OCI-M1 (cell line): Measurements from ENCODE around the gene GSK3B.
"Not testable (repeated sequence)": the region's sequence is repeated elsewhere in the genome, so short reads cannot be mapped to it uniquely, and the experiment has no call there.

ENCODE experiments used
- DNase-seq: peaks from one replicate; lab custom pipeline; 2025; lab: John Stamatoyannopoulos, UW

The GSK3B gene

DNA sequence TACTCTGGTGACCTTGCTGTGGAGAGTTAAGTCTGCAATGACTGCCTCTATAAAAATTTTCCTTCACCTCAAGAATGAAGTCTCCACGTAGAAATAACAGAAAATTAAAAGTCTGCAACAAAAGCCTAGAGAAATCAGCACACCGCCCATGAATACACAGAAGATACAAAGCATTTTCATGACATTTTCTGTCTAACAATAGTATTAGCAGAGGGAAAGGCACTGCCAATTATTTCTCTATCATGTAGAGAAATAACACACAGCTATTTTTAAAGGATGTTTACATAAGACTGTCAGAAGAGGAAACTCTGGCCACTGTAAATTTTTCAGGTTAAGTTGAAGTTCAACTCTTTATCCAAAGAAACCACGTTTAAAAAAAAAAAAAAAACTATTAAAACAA, 80.8 kb downstream of the GSK3B start:
- no peak for DNase-seq

DNA sequence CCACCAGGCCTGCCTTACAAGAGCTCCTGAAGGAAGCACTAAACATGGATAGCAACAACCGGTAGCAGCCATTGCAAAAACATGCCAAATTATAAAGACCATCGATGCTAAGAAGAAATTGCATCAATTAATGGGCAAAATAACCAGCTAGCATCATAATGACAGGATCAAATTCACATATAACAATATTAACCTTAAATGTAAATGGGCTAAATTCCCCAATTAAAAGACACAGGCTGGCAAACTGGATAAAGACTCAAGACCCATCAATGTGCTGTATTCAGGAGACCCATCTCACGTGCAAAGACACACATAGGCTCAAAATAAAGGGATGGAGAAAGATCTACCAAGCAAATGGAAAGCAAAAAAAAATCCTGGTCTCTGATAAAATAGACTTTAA, 88.5 kb downstream of the GSK3B start:
- not testable (repeated sequence) for DNase-seq

DNA sequence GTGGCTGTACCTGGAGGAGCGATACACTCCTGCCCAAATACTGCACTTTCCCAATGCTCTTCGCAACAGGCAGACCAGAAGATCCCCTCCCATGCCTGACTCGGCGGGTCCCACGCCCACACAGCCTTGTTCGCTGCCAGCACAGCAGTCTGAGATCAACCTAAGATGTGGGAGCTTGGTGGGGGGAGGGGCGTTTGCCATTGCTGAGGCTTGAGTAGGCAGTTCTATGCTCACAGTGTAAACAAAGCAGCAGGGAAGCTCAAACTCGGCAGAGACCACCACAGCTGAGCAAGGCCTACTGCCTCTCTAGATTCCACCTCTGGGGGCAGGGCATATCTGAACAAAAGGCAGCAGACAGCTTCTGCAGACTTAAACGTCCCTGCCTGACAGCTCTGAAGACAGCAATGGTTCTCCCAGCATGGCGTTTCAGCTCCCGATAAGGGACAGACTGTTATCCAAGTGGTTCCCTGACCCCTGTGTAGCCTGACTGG, 90.2 kb downstream of the GSK3B start:
- not testable (repeated sequence) for DNase-seq

DNA sequence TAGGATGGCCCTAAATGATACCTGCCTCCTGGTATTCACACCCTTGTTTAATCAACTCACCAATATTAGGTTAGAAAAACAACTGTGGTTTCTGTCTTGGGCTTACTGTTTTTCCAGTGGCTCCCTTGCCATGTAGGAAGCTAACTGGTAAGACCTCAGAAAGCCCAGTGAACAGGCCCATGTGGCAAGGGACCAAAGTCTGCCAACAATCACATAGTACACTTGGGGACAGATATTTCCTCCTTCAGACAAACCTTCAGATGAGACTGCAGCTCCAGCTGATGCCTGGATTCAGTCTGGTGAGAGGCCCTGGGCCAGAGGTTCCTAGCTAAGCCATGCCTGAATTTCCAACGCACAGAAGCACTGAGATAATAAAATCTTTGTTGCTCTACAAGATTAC, 96.1 kb downstream of the GSK3B start:
- no peak for DNase-seq

DNA sequence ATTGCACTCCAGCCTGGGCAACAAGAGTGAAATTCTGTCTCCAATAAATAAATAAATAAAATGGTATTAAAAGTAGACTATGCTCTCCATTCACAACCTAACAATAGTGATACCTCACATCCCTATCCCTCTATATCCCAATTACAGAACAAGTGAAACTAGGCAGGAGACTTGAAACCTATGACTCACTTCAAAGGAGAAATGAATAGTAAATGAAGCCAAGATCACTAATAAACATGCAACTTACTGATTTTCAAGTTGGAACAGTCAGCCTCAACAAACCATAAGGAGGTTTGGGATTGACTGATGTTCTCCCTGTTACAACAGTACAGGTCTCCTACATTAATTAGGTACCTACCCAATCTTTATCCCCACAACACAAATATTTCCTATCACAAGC, 103.4 kb downstream of the GSK3B start:
- DNase-seq: no peak

DNA sequence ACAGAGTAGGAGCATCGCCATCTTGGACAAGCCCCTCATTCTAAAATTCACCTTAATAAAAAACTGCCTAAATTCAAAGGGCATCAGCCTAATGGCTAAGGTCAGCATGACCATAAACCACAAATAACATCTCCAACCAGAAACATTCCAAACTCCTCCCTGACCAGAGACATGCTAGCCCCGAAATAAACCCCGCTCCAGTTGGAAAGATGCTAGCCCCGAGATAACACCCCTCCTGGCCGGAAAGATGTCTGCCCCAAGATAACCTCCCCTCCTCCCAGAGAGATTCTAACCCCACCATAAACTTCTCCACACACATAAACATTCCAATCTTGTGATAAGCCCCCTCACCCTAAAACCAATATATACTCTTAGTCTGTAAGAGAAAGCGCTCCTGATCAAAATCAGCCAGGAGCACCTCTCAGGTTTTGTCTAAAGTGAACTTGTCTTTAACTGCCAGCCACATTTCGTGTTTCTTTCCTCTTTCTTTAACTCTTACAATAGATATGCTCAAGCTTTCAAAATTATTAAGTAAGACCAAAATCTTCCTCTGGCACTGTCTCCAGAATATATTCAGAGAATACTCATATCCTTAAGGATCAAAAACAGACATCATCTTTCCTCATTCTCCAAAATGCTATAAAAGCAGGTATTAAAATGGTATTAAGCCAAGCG, 104.1 kb downstream of the GSK3B start:
- DNase-seq: no peak

DNA sequence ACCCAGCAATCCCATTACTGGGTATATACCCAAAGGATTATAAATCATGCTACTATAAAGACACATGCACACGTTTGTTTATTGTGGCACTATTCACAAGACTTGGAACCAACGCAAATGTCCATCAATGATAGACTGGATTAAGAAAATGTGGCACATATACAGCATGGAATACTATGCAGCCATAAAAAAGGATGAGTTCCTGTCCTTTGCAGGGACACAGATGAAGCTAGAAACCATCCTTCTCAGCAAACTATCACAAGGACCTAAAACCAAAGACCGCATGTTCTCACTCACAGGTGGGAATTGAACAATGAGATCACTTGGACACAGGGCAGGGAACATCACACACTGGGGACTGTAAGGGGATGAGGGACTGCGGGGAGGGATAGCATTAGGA, 107.4 kb downstream of the GSK3B start:
- not testable (repeated sequence) for DNase-seq

DNA sequence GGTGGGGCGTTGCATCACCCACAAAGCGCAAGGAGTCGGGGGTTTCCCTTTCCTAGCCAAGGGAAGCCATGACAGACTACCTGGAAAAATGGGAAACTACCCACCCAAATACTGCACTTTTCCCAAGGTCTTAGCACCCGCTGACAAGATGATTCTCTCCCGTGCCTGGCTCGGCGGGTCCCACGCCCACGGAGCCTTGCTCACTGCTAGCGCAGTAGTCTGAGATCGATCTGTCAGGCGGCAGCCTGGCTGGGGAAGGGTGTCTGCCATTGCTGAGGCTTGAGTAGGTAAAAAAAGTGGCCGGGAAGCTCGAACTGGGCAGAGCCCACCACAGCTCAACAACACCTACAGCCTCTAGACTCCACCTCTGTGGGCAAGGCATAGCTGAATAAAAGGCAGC, 112.9 kb downstream of the GSK3B start:
- DNase-seq: no peak

DNA sequence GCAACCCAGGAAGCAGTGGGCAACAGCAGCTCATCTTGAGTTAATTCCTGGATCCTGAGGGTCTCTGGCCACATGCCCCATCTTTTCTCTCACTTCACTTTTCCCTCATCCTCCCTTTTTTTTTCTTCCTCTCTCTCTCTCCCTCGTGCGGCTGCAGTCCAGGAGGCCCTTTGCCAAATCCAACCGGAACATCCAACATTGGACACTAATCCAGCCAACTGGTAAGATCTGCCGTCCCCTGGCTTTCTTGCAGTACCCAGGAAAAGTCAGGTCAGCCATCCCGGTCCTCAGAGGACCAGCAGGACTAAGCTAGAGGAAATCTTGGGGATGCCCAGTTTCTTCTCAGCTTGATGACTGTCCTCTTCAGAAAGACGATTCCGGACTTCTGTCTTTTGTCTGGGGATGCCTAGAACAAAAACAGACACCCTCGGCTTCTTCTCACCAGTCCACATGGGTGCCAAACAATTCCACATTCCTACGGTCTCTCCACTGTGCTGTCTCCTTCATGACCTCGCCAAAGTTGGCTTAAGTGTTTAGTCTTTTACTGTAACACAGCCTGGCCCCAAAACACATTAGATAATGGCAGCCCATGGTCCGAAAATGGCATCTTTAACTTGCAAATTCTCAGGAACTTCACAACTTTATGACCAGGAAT, 115.6 kb downstream of the GSK3B start:
- no peak for DNase-seq

DNA sequence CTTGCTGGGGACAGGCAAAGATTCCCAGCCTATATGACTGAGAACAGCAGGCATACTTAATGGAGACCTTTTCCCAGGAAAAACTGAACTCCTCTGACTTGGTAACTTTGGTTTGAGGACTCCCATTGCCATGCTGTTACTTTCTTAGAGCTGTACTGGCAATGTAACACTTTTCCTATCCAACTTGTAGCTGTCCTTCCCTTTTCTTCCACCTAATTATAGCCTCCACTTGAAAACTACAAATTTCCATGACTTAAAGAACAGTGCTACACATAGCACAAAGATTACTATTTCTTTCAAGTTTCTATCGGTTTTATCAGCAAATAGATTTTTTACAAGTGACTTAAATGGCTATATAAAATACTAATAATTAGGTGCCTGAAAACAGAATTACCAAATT, 116.9 kb downstream of the GSK3B start:
- no peak for DNase-seq

DNA sequence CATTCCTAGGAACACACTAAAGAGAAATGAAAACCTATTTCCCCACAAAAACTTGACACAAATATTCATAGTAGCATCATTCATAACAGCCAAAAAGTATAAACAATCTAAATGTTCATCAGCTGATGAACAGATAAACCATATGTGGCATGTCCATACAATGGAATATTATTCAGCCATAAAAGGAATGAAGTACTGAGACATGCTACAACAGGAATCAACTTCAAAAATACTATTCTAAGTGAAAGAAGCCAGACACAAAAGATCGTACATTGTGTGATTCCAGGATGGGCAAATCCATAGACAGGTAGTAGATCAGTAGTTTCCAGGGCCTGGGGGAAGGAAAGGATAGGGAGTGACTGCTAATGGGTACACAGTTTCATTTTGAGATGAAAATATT, 118.0 kb downstream of the GSK3B start:
- DNase-seq: no peak

DNA sequence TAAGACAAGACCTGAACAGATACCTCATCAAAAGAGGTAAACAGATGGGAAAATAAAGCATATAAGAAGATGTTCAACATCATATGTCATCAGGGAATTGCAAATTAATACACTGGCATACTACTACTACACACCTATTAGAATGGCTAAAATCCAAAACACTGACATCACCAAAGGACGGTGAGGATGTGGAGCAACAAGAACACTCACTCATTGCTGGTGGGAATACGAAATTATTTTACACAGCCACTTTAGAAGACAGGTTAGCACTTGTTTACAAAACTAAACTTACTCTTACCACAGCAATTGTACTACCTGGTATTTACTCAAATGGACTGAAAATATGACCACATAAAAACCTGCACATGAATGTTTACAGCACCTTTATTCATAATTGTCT, 119.6 kb downstream of the GSK3B start:
- no peak for DNase-seq

DNA sequence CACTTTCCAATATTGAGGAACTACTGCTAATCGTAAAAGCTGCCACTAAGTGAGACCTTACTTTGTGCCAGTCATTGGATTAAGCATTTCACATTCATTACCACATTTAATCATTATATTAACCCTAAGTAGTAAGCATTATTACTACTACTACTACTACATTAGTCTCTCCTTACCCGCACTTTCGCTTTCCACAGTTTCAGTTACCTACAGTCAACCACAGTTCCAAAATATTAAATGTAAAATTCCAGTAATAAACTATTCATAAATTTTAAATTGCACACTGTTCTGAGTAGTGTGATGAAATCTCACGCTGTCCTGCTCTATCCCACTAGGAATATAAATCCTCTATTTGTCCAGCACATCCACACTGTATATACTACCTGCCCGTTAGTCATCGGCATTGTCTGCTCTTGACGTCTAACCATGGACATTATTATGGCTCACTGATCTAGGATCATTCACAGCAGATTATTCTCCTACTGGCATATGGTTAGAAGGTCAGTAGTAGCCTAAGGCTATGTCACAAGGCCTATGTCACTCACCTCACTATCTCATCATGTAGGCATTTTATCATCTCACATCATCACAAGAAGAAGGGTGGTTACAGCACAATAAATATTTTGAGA, 121.1 kb downstream of the GSK3B start:
- DNase-seq: no peak

DNA sequence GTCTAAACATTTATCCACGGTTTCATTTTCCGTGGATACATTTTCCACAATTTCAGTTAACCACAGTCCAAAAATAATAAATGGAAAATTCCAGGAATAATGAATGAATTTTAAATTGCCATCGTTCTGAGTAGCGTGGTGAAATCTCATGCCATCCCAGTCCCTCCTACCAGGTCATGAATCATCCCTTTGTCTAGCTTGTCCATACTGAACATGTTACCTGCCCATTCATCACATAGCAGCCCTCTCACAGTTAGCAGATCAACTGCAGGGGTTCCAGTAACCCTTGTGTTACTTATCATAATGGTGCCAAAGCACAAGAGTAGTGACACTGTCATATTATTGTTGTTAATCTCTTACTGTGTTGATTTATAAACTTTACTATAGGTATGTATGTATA, 124.5 kb downstream of the GSK3B start:
- DNase-seq: no peak

DNA sequence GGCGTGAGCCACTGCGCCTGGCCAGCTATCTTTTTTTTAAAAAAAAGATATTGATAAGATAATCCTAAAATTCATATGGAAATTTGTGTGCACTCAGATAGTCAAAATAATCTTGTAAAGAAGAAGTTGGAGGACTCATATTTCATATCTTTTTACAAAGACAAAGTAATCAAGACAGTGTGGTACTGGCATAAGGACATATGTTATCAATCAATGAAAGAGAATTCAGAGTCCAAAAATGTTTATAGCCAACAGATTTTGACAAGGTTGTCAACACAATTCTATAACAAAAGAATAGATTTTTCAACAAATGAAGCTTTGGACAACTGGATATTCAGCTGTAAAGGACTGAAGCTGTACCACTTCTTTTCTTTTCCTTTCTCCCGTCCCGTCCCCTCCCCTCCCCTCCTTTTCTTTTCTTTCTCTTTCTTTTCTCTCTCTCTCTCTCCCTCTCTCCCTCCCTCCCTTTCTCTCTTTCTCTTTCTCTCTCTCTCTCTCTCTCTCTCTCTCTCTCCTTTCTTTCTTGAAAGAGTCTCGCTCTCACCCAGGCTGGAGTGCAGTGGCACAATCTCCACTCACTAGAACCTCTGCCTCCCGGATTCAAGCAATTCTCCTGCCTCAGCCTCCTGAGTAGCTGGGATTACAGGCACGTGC, 126.8 kb downstream of the GSK3B start:
- DNase-seq: no peak

DNA sequence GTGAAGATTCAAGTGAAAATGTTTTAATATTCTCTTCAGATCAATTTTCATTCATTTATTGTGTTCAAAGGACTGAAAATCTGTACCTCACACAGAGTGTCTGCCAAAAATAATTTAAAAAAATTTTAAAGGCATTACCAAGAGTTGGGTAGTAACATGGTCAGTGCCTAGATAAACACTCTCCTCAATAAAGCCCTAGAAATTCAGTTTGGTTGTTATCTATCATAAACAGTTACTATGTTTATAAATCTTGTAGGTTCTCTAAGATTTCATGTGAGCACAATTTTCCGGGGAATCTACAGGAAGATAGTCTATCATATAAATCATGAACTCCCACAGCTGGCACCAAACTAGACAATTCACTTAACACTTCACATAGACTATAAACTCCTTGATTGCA, 128.6 kb downstream of the GSK3B start:
- peak; percentile 29 for DNase-seq

DNA sequence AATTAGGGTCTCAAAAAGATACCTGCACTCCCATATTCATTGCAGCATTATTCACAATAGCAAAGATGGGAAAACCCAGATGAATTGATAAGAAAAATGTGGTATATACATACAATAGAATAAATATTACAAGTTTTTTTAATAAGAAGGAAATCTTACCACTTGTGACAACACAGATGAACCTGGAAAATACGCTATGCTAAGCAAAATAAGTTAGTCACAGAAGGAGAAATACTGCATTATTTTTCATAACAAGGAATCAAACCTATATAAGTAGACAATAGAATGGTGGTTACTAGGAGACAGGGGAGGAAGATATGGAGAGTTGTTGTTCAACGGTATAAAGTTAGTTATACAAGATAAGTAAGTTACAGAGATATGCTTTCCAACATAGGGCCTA, 130.0 kb downstream of the GSK3B start:
- DNase-seq: no peak

DNA sequence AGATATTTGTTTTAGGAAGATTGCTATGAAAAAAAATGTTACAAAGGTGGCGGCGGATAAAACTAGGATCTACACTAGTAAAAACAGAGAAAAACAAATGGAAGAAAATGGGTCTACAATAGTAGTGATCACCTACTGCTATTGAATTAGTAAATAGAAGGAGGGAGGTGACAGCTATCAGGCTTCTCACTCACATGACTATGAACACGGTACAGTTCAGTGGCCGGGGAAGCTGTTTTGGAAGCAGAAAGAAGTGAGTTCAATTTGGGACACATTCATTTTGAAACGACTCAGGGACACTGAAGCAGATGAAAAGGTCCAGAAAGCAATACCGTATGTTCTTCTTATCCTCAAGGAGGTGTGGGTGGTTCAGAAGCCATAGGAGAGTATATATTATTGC, 138.3 kb downstream of the GSK3B start:
- no peak for DNase-seq

DNA sequence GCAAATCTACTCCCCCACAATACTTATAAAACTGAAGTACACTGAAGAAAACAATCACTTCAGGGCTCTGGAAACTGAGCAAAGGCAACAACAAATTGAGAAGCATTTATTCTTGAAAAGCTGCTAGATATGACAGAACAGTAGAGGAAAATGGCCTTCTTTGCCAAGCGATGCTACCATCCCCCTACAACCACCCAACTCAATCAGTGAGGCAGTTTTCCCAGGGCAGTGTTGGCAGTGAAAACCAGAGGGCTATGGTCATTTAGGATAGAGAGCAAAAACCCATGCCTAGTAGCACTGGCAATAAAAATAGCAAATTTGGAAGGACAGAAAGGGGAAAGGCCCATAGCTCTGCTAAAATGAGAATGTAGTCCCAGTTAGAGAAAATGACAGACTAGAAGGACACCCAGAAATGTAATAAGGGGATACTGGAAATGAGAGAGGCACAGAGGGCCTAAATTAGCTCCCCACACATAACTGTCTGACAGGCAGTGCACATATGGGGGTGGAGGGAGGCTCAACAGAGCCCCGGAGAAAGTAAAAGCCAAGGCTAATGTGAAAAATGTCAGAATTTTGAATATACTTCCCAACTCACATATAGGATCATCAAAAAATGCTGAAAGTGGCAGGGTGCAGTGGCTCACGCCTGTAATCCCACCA, 143.5 kb downstream of the GSK3B start:
- no peak for DNase-seq

DNA sequence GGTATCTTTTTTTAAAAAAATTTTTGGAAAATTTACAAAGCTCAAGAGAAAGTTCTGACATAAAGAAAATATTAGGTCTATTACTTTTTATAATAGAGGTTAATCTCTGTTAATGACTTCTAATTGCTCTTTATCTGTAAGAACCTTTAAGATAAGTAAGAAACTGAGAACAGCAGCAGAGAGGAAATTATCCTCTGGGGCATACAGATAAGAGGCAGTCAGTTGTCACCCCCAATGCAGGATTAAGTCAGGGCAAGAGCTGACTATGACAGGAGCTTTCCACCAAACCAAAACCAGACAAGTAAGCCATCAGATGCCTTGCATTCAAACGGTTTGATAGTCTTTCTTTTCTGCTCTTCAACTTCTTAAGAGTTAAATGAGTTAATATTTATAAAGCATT, 149.0 kb downstream of the GSK3B start:
- DNase-seq: peak; percentile 69

DNA sequence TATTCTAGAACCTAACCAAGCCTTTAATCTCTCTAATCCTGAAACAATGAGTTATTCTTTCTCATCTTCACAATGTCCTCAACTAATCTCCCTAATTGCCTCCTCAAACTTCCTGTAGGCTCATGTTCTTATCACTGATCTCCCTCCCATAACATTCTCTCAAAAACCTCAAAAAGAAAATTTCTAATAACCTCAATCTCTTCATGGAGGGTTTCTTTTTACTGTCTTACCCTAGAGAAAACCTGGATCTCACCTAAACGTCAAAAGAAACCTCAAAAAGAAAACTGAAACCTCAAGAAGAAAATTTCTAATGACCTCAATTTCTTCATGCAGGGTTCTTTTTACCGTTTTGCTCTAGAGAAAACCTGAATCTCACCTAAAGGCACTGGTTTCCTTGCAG, 150.2 kb downstream of the GSK3B start:
- DNase-seq: no peak

DNA sequence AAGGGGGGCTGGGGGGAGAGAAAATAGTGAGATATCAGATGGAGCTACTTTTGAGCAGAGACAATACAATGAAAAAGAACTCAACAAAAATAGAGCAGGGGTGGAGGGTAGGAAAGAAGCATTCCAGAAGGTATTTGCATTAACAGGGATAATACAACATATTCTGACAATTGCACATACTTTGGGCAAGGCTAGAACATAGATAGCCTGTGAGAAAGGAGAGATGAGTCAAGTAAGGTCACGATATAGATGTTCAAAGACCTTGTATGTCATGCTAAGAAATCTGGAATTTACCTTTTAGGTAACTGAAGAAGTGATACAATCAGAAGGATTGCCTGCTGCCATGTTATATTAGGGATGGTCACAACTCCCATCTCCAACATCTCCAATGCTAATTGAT, 155.2 kb downstream of the GSK3B start:
- no peak for DNase-seq
